Bronchial epithelial cell (primary cell): ENCODE data around the gene FGD4. TPM values are rescaled to one million over a fixed set of nuclear protein-coding genes. Genes with fewer than 3 reads are reported as not detected.

ENCODE experiments used
- DNase-seq: peaks from one replicate; pipeline ENCODE4 v3.0.0-alpha.2; 2010; ENCODE audit warnings: low read depth
- FAIRE-seq: peaks from 2 replicates; lab custom pipeline; 2011; peaks lifted over from hg19 to GRCh38; lab: Jason Lieb, UNC
- H3K27me3 ChIP-seq: 2 replicates; pipeline ENCODE4 v1.5.1; 2011; ENCODE audit warnings: low read length; ENCODE audit not compliant: control insufficient read depth, insufficient read depth
- H3K36me3 ChIP-seq: 2 replicates; pipeline ENCODE4 v1.5.1; 2011; ENCODE audit warnings: low read length; ENCODE audit not compliant: control insufficient read depth, insufficient read depth
- H3K4me3 ChIP-seq: 2 replicates; pipeline ENCODE4 v1.5.1; 2011; ENCODE audit warnings: mild to moderate bottlenecking, low read depth, low read length, control low read depth
- CTCF ChIP-seq: IDR thresholded peaks from 2 replicates; pipeline ENCODE4 v1.5.1; 2011; ENCODE audit warnings: mild to moderate bottlenecking, moderate library complexity, low read length, control low read depth, inconsistent platforms; ENCODE audit not compliant: insufficient read depth, severe bottlenecking
- total RNA-seq: library from RNA; depleted of rRNA; stranded (reverse); fragments of >200 nt; gene quantifications from 2 replicates; pipeline ENCODE4 v1.2.1, GENCODE V29; 2014

The FGD4 gene
- total RNA-seq, 1 donor from 2014 or later: 22.9 TPM

- H3K36me3 ChIP-seq: peaks cover 2% of the 10 kb centered on the region
- no peak for DNase-seq
- FAIRE-seq: no peak
- no peak for TF ChIP-seq CTCF
- H3K4me3 ChIP-seq: no peak overlapping the region
- no peaks in the 10 kb centered on the region for H3K27me3 ChIP-seq
Observed at GRCh38 chr12:32693036-32693435, 293.7 kb downstream of the FGD4 start.
